Natural killer cell (primary cell): ENCODE measurements around the gene PARVA. TPM values are rescaled to one million over a fixed set of nuclear protein-coding genes. Genes with fewer than 3 reads are reported as not detected.

Experiments used
- ATAC-seq, 3 donors: fragments of 150-1000 bp in 2 of 3; fragments of 200-7000 bp in 1 of 3; cut with Tn5 transposase; 1 replicate in 1 of 3; 2 replicates in 2 of 3; pipeline ENCODE4 v1.10.0; 2021; ENCODE audit warnings: mild to moderate bottlenecking in 2 of 3, moderate library complexity in 2 of 3
- DNase-seq, 2 donors: peaks; one replicate each; pipeline versions ENCODE4 v3.0.0 to v3.0.0-alpha.2; 2013 to 2021; ENCODE audit warnings: mixed read lengths in 1 of 2
- H3K27ac ChIP-seq: one replicate; pipeline ENCODE4 v1.5.1; 2013; ENCODE audit warnings: mild to moderate bottlenecking, low read length
- H3K27me3 ChIP-seq: one replicate; pipeline ENCODE4 v1.6.1; 2013; ENCODE audit warnings: low read length; ENCODE audit not compliant: control insufficient read depth, insufficient read depth
- H3K36me3 ChIP-seq: one replicate; pipeline ENCODE4 v1.6.1; 2013; ENCODE audit warnings: low read length; ENCODE audit not compliant: control insufficient read depth, insufficient read depth
- H3K4me1 ChIP-seq: one replicate; pipeline ENCODE4 v1.6.1; 2013; ENCODE audit warnings: low read length; ENCODE audit not compliant: control insufficient read depth, insufficient read depth
- H3K4me3 ChIP-seq: one replicate; pipeline ENCODE4 v1.5.1; 2013; ENCODE audit warnings: low read length
- H3K9me3 ChIP-seq: one replicate; pipeline ENCODE4 v1.6.1; 2013; ENCODE audit warnings: low read length; ENCODE audit not compliant: control insufficient read depth, insufficient read depth
- H3K27ac Mint-ChIP-seq, 2 donors: one replicate each; pipeline ENCODE4 v1.8.0; 2022; ENCODE audit warnings: mild to moderate bottlenecking in 2 of 2, mixed read lengths in 2 of 2, moderate library complexity in 1 of 2
- H3K27me3 Mint-ChIP-seq, 2 donors: one replicate each; pipeline ENCODE4 v1.8.0; 2022; ENCODE audit warnings: low read depth in 2 of 2, mixed read lengths in 2 of 2
- H3K36me3 Mint-ChIP-seq: one replicate; pipeline ENCODE4 v1.8.0; 2022; ENCODE audit warnings: mixed read lengths
- H3K4me1 Mint-ChIP-seq, 2 donors: one replicate each; pipeline ENCODE4 v1.8.0; 2022; ENCODE audit warnings: mixed read lengths in 2 of 2
- H3K4me3 Mint-ChIP-seq: one replicate; pipeline ENCODE4 v1.8.0; 2022; ENCODE audit warnings: mild to moderate bottlenecking, moderate library complexity, mixed read lengths
- H3K9me3 Mint-ChIP-seq, 2 donors: one replicate each; pipeline ENCODE4 v1.8.0; 2022; ENCODE audit warnings: mixed read lengths in 2 of 2
- CTCF ChIP-seq: fragments of 200-600 bp; IDR thresholded peaks from one replicate; pipeline ENCODE4 v1.8.0; 2022; ENCODE audit warnings: antibody characterized with exemption
- WGBS: methylation state at CpG from one replicate; pipeline ENCODE4 v1.1.7; 2013; ENCODE audit warnings: missing lambda C conversion rate; ENCODE audit not compliant: insufficient coverage; 5-methylcytosine and 5-hydroxymethylcytosine counted together
- intact Hi-C: fragments of 100-400 bp; cut with micrococcal nuclease; formaldehyde crosslinking; loops from one replicate; pipeline ENCODE4 v1.14.2; 2022
- total RNA-seq, 4 donors: library from RNA; stranded (reverse); fragments of 120-200 nt in 1 of 4; gene quantifications; one replicate each; pipeline versions ENCODE4 v1.2.3 to v1.2.4, GENCODE V29; 2013 to 2022

Gene PARVA
- total RNA-seq, 3 donors from 2014 or later (not counting 1 experiment from before 2014, with no cell fraction given) = 0.07 to 1.0 TPM; not detected in 1

DNA sequence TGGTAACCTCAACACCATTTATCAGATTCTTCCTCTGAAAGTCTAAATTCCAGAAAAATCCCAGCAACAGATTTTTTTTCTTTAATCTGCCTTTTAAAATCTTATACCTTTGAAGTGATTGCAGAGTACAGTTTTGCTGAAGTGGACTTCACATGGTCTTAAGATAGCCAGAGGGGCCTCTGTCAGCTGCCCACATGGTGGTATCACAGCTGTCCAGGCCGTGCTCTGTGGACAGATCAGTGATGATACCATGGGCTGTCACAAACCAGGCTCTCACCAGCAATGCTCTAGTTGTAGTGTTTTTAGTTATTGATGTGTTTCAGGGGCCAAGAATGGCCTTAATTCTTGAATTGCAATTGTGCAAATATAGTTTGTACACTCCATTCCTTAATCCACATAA, 44.0 kb downstream of the PARVA start:
- Histone ChIP-seq H3K27me3 (no peaks in the 10 kb centered on the region), H3K4me1 (no peaks in the 10 kb centered on the region), H3K27ac (no peak overlapping the region), H3K9me3 (no peaks in the 10 kb centered on the region), H3K4me3 (no peak overlapping the region), H3K36me3 (no peaks in the 10 kb centered on the region)
- ATAC-seq (no peak), DNase-seq (no peak)
- intact Hi-C loops = no loop called here
- TF ChIP-seq CTCF = no peak
- Mint-ChIP-seq H3K27ac (no peak overlapping the region), H3K27me3 (peaks cover 5 to 37% of the 10 kb centered on the region in 2 donors), H3K9me3 (no peaks in the 10 kb centered on the region), H3K4me3 (no peak overlapping the region), H3K4me1 (no peaks in the 10 kb centered on the region), H3K36me3 (no peaks in the 10 kb centered on the region)
- 53% methylated on average over 1 of the region's 1 CpG for WGBS

DNA sequence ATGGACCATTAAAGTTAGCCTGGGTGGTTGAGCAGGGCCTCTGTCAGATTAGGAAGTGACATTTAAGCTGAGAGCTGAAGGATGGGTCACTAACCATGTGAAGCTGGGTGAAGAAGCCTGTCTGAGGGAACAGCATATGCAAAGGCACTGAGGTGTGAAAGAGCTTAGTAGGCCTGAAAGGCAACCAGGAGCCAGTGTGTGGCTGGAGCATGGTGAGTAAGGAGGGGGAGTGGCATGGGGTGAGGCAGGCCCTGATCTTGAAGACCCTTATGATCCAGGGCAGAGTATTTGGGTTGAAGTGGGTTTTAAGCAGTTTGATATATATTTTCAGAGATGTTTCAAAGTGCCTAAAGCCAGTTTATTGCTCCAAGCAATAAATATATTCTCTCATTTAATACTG, 48.8 kb downstream of the PARVA start:
- H3K4me3 ChIP-seq = no peak overlapping the region
- intact Hi-C loops = no loop called here
- H3K36me3 Mint-ChIP-seq = no peaks in the 10 kb centered on the region
- H3K36me3 ChIP-seq = no peaks in the 10 kb centered on the region
- ATAC-seq (no peak), DNase-seq (no peak)
- H3K27ac ChIP-seq = no peak overlapping the region
- no peaks in the 10 kb centered on the region for H3K9me3 ChIP-seq
- H3K4me1 ChIP-seq = no peaks in the 10 kb centered on the region
- TF ChIP-seq CTCF = no peak
- no peaks in the 10 kb centered on the region for H3K4me1 Mint-ChIP-seq
- no peak overlapping the region for H3K4me3 Mint-ChIP-seq
- no peaks in the 10 kb centered on the region for H3K9me3 Mint-ChIP-seq
- H3K27ac Mint-ChIP-seq = no peak overlapping the region
- peaks cover 4 to 17% of the 10 kb centered on the region in 2 donors for H3K27me3 Mint-ChIP-seq
- H3K27me3 ChIP-seq = no peaks in the 10 kb centered on the region

GRCh38 chr11:12429155-12429554, 51.8 kb downstream of the PARVA start:
- no peaks in the 10 kb centered on the region for H3K4me1 ChIP-seq
- H3K9me3 Mint-ChIP-seq = no peaks in the 10 kb centered on the region
- DNase-seq (no peak), ATAC-seq (no peak)
- no peaks in the 10 kb centered on the region for H3K9me3 ChIP-seq
- no peaks in the 10 kb centered on the region for H3K36me3 ChIP-seq
- H3K27ac Mint-ChIP-seq = no peak overlapping the region
- H3K4me3 Mint-ChIP-seq = no peak overlapping the region
- peaks cover 4 to 17% of the 10 kb centered on the region in 2 donors for H3K27me3 Mint-ChIP-seq
- no peak overlapping the region for H3K4me3 ChIP-seq
- intact Hi-C loops = no loop called here
- H3K4me1 Mint-ChIP-seq = no peaks in the 10 kb centered on the region
- no peaks in the 10 kb centered on the region for H3K36me3 Mint-ChIP-seq
- H3K27ac ChIP-seq = no peak overlapping the region
- WGBS = 82% methylated on average over 3 of the region's 3 CpGs
- H3K27me3 ChIP-seq = no peaks in the 10 kb centered on the region
- no peak for TF ChIP-seq CTCF

- peaks cover 13 to 20% of the 10 kb centered on the region in 2 donors for H3K27me3 Mint-ChIP-seq
- no peaks in the 10 kb centered on the region for H3K36me3 Mint-ChIP-seq
- Histone ChIP-seq H3K4me1 (no peaks in the 10 kb centered on the region), H3K9me3 (no peaks in the 10 kb centered on the region), H3K27ac (no peak overlapping the region), H3K36me3 (no peaks in the 10 kb centered on the region), H3K4me3 (no peak overlapping the region), H3K27me3 (no peaks in the 10 kb centered on the region)
- TF ChIP-seq CTCF = no peak
- H3K4me3 Mint-ChIP-seq = no peak overlapping the region
- DNase-seq (no peak), ATAC-seq (no peak)
- no peak overlapping the region for H3K27ac Mint-ChIP-seq
- no peaks in the 10 kb centered on the region for H3K9me3 Mint-ChIP-seq
- H3K4me1 Mint-ChIP-seq = no peaks in the 10 kb centered on the region
- no CpG with 5 or more reads among the region's 3 CpGs for WGBS
- intact Hi-C loops = no loop called here
Measured at GRCh38 chr11:12430351-12430750, 53.0 kb downstream of the PARVA start.
